SK-MEL-5 (cell line): ENCODE data around the gene ARID3B. TPM values are rescaled to one million over a fixed set of nuclear protein-coding genes. Genes with fewer than 3 reads are reported as not detected.
"Not testable (repeated sequence)": the region's sequence is repeated elsewhere in the genome, so short reads cannot be mapped to it uniquely, and the experiment has no call there.

Experiments used
- DNase-seq: peaks from one replicate; pipeline ENCODE4 v3.0.0-alpha.2; 2016; ENCODE audit warnings: low read depth, low spot score
- in situ Hi-C: cut with HindIII; loops from 2 replicates; pipeline ENCODE4 v1.10.0; 2016; ENCODE audit warnings: low sequenced_read_pairs, high pct_unique_total_duplicates, low pct_unique_long_range_greater_than_20kb
- total RNA-seq: library from RNA; depleted of rRNA; stranded (reverse); fragments of >200 nt; shearing (Covaris generic); gene quantifications from 2 replicates; pipeline ENCODE4 v1.2.3, GENCODE V29; 2014

Gene ARID3B
- total RNA-seq, 1 experiment from 2014 or later, result 3.7 TPM

DNA sequence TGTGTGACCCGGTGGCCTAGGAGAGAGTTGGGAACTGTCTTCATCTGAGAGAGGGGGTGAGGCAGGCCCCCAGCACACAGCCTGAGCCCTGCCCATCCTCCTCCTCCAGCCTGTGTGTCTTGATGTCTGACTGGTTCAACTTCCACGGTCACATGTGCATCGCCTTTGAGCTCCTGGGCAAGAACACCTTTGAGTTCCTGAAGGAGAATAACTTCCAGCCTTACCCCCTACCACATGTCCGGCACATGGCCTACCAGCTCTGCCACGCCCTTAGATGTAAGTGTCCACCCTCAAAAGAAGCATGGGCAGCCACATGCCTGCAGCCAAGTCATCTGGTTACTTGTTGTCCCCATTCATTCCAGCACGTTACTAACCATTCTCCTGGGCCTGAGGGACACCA is 84.7 kb downstream of the ARID3B start:
- no peak for DNase-seq
- in situ Hi-C loops, result no loop called here

DNA sequence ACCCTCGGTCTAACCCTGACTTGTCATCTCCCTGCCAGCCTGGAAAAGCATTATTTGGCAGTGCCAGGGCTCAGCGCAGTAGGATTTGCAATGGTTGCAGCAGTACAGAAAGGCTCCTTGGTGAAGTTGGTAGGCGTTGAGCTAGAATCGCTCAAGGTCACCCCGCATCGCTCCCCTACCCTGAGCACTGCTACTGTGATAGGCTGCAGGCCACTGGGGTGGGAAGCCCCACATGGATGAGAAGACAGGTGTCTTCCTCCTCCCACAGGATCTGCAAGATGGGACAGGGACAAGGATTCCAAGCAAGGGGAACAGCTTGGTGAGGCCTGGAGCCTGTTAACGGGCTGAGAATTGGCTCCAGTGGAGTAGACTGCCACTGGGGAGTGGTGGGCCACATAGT is 85.3 kb downstream of the ARID3B start:
- no peak for DNase-seq
- in situ Hi-C loops, result no loop called here

DNA sequence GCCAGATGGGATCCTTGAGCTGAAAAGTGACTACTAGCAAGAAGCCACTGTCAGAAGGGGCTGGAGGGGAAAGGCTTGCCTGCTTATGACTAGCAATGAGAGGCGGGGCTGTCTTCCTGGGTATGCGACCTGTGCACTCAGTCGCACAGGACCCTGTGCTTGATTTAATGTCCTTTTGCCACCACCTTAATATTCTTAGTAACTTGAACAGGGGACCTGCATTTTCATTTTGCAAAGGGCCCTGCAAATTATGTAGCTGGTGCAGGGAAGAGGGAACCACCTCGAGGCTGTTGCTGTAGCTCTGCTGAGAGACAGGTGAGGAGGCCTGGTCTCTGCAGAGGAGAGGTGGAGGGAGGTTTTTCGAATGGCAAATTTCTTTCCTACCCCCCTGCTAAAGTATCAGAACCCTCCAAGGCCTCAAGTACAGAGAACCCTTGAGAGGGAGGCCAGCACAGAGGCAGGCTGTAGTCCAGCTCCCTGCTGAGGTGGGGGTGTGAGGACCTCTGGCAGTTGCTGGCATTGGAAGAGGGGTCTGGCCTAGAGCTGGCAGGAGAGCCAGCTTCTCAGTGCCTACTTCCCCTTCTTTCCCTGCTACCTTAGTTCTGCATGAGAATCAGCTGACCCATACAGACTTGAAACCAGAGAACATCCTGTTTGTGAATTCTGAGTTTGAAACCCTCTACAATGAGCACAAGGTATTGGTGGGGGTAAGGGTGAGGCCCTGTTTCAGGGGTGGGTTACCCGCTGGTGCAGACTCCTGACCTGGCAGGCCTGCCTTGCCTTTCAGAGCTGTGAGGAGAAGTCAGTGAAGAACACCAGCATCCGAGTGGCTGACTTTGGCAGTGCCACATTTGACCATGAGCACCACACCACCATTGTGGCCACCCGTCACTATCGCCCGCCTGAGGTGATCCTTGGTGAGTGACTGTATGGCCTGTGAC is 86.0 kb downstream of the ARID3B start:
- no peak for DNase-seq
- in situ Hi-C loops, result no loop called here

DNA sequence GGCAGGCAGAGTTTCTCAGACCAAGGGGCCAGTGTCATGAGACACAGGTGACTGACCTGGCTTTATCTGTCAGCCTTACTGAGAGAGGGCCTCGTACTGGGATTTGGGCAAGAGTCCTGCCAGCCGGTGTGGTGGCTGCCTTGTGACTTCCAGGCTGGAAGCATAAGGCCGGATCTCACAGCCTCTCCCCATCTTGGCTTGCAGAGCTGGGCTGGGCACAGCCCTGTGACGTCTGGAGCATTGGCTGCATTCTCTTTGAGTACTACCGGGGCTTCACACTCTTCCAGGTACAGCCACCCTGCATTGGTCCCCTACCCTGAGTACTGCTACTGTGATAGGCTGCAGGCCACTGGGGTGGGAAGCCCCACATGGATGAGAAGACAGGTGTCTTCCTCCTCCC is 86.7 kb downstream of the ARID3B start:
- in situ Hi-C loops, result no loop called here
- no peak for DNase-seq

DNA sequence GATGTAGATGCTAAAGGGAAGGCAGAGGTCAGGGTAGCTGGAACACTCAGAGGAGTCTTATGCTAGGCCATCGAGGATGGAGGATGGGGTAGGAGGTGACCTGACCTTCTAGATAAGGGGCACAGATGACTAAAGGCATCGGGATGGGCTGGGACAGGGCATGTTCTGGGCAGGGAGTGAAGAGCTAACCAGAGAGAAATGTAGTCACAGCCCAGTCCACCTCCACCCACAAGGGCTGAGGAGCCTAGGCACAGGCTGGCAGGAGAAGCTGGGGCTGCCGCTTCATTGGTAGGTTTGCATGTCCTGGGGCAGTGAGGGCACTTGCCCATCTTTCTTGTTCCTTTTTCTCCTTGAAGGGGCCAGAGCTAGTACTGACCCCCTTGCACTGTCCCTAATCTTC is 87.2 kb downstream of the ARID3B start:
- in situ Hi-C loops, result no loop called here
- no peak for DNase-seq

DNA sequence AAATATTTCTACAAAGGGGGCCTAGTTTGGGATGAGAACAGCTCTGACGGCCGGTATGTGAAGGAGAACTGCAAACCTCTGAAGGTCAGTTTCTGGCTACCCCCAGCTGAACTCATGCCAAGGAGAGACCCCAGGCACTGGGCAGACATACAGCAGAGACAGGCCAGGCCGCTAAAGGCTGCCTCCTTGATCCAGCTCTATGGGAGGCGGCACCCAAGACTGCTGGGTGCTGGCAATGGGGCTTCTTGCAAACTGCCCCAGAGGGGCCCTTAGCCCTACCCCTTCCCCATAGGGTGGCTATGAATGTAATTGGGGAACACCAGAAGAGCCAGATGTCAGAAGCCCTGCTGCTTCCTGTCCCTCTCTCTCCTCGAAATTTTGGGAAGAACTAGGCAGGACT is 87.9 kb downstream of the ARID3B start:
- in situ Hi-C loops, result no loop called here
- no peak for DNase-seq

DNA sequence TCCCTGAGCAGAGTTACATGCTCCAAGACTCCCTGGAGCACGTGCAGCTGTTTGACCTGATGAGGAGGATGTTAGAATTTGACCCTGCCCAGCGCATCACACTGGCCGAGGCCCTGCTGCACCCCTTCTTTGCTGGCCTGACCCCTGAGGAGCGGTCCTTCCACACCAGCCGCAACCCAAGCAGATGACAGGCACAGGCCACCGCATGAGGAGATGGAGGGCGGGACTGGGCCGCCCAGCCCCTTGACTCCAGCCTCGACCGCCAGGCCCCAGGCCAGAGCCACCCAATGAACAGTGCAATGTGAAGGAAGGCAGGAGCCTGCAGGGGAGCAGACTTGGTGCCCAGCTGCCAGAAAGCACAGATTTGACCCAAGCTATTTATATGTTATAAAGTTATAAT is 88.7 kb downstream of the ARID3B start:
- not testable (repeated sequence) for DNase-seq
- in situ Hi-C loops, result loop anchor here (10.0 kb wide), 1 partner anchor 125 kb away; no protein-coding TSS in a partner anchor

DNA sequence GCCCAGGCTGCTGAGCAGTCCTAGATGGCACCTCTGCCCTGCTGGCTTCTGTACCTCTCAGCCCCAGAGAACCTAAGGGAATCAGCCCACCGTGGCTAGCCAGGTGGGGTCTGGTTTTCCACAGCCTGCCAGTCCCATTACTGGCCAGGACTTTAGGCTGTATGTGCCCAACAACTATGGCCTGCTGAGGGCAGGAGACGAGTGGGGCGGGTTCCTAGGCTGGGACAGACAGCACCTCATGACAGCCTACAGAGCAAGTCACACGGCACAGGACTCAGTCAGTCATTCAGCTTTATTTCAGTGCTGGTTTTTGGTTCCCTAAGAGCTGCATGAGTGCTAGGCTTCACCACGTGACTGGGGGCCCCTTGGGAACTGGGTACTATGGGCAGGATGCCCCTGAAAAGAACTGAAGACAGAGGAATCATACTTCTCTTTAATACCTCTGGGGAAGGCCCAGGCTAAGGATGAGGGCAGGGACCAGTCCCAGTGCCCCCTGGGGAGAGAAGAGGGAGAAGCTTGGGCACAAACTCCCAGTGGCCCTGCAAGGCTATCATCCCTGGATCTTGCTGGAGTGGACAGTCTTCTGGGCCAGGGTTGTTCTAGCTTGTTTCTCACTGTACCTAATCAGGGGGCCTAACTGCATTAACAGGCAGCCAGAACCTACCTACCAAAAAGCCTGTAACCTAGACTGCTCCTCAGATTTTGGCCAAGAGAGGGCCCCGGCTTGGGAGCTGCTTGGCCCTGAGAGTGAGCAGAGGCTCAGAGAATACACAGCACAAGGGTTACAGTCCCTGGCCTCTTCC is 89.5 kb downstream of the ARID3B start:
- in situ Hi-C loops, result loop anchor here (10.0 kb wide), 1 partner anchor 124 kb away; no protein-coding TSS in a partner anchor
- DNase-seq, result peak; percentile 49

DNA sequence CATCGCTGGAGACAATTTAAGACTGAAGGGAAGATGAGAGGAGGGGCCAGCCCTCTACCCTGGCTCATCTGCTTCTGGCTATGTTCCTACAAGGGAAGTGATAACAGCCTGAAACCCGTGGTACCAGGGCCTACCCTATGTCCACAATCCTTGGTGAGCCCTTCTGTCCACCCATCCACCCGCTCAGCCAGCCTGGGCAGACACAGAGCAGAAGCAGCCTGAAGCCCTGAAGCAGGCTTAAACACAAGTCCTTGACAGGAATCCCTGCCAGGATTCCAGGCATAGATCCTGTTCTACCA is 90.0 kb downstream of the ARID3B start:
- in situ Hi-C loops, result loop anchor here (10.0 kb wide), 1 partner anchor 124 kb away; no protein-coding TSS in a partner anchor
- no peak for DNase-seq

DNA sequence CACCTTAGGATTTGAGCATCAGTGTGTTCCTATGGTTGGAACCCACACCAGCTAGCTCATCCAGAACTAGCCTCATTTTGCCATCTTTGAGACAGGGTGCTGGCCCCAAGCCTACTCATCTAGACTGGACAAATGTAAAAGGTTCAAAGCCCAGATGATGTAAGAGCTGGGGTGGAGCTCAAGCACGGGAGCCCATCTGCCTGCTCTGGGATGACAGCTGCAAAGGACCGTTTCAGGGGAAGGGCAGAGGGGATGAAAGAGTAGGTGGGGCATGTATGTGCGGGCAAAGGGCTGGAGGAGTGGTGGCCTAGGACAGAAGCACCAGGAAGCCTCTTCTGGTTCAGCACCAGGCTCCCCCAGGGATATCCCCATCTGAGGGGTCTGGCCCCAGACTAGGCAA is 90.4 kb downstream of the ARID3B start:
- no peak for DNase-seq
- in situ Hi-C loops, result loop anchor here (10.0 kb wide), 1 partner anchor 123 kb away; no protein-coding TSS in a partner anchor

DNA sequence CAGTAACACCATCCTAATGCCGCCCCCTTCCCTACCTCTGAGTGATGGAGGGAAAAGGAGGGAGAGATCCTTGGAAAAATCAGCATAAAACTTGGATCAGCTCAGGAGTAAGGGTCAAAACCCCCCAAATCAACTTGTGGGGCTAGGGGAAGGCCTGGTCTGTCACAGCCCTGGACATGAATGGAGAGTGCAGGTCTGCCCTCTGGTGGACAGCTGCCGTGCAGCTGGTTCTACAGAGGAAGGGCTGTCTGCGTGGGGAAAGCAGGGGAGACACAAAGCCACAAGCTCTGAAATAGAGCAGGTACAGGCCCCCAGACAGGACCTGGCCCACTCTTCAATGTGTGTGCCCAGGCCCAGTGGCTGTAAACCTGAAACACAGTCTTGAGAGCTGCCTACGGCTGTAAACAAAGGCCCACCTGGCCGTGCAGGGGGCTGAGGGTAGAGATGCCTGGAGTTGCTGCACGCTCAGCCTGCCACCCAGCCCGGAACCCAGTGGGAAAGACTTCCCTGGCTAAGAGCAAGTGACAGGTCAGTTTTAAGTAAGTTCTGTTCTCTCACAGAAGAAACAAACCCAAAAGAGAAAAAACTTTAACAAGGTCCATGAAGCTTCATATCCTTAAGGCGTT is 91.0 kb downstream of the ARID3B start:
- in situ Hi-C loops, result loop anchor here (10.0 kb wide), 1 partner anchor 123 kb away; no protein-coding TSS in a partner anchor
- peak; percentile 72 for DNase-seq

DNA sequence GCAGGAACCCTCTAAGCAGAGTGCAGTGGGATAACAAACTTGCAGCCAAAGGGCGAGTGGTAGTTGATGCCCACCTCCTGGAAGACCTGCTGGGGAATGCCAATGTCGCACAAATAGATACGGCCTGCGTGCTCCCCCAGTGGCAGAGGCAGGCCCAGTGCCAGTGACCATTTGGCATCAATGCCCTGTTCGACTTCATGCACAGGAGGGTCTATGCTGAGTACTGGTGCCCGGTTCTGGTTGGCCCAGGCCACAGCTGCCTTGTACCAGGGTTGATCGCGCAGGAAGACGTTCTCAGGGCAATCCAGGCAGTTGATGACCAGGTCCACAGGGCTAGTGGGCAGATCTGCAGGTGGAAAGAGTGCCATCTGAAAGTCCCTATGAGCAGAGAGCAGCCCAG is 91.6 kb downstream of the ARID3B start:
- no peak for DNase-seq
- in situ Hi-C loops, result loop anchor here (10.0 kb wide), 1 partner anchor 122 kb away; no protein-coding TSS in a partner anchor

DNA sequence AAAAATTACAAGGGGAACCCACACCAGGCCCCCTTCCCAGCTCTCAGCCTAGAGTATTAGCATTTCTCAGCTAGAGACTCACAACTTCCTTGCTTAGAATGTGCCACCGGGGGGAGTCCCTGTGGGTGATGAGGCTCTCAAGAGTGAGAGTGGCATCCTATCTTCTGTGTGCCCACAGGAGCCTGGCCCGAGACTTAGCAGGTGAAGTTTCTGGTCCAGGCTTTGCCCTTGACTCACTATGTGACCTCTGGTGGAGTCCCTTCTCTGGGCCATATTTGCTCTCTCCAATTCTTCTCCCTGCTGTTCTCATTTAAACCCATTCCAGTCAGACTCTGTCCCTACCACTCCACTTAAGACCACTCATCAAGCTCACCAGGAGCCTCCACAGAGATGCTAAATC is 92.8 kb downstream of the ARID3B start:
- no peak for DNase-seq
- in situ Hi-C loops, result loop anchor here (10.0 kb wide), 1 partner anchor 121 kb away; no protein-coding TSS in a partner anchor

DNA sequence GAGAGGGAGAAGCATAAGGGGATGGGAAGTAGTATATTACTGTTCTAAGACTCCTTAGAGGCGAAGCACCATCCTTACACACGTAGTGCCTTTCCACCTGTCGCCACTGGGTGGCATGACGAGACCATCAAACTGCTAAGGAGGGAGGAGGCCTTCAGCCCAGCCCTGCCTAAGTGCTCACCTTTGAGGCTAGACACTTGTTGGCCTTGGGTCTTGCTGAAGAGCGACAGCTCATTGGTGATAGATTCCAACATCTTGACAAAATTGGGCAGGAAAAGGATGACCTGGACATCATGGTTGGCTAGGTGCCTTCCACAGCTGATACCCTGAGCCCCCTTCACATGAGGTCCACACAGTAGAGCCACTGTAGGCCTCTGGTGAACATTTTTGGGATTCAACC is 94.2 kb downstream of the ARID3B start:
- peak; percentile 81 for DNase-seq
- in situ Hi-C loops, result loop anchor here (10.0 kb wide), 1 partner anchor 120 kb away; no protein-coding TSS in a partner anchor

DNA sequence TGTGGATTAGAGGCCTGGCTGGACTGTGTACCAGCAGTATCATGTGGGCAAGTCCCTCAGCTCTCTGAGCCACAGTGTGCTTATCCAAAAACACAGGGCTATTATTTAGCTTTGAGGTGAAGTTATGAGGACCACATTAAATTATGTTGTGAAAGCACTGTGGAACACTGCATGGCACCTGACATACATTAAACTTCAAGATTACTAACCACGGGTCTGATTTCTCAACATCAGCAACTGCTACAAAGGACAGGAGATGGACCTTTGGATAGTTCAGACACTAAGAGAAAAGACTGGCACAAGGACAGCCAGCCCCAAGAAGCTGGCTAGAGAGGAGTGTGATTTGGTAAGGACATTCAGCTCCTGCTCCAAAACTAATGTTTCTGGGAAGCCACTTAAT is 96.0 kb downstream of the ARID3B start:
- in situ Hi-C loops, result loop anchor here (10.0 kb wide), 1 partner anchor 118 kb away; no protein-coding TSS in a partner anchor
- no peak for DNase-seq

DNA sequence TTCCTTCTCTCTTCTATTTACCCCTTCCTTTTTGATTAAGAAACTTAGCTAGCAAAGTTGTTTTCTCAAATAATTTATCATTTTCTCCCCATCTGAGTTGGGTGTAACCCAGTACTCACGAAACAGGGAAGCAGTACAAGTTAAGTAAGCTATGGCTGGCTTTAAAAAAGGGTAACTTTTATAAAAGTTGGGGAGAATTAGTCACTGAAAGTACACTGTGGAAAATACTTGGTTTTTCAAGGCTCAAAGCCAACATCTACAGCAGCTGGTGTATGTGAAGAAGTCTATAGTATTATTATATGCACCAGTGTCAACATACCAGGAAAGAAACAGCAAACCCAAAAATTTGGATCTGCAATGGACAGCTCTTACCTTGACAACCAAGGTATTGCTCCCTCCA is 100.1 kb downstream of the ARID3B start:
- no peak for DNase-seq
- in situ Hi-C loops, result no loop called here

DNA sequence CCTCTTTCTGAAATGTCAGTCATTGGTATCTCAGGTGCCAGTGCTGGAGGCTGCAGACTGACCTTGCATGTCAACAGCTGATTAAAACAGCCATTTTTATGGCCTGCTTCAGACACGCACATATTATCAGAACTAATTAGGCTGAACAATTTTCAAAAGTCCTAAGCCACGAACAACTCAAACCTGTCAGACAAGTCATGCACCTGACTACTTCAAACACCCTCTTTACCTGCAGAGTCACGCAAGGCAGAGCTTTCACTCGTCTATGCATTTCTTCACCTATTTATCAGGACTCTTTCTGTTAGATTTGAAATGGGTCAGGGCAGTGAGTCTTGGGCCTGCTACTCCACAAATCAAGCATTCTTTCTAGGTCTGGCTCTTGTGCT is 101.3 kb downstream of the ARID3B start:
- in situ Hi-C loops, result no loop called here
- no peak for DNase-seq
